Mesothelial cell of epicardium (in vitro differentiated cells): ENCODE results near the gene KXD1. TPM values are rescaled to one million over a fixed set of nuclear protein-coding genes. Genes with fewer than 3 reads are reported as not detected.

ENCODE experiments used
- DNase-seq, 2 experiments: peaks; one replicate each; pipeline ENCODE4 v3.0.0; 2021; ENCODE audit warnings: low spot score in 2 of 2; ENCODE audit not compliant: unreplicated experiment in 2 of 2
- H3K27ac Mint-ChIP-seq: 2 replicates; pipeline ENCODE4 v1.8.0; 2021; ENCODE audit warnings: mixed read lengths
- H3K27me3 Mint-ChIP-seq: 2 replicates; pipeline ENCODE4 v1.8.0; 2021; ENCODE audit warnings: low read depth, mixed read lengths
- H3K36me3 Mint-ChIP-seq: 2 replicates; pipeline ENCODE4 v1.8.0; 2021; ENCODE audit warnings: mixed read lengths
- H3K4me1 Mint-ChIP-seq: 2 replicates; pipeline ENCODE4 v1.8.0; 2021; ENCODE audit warnings: mixed read lengths
- H3K4me3 Mint-ChIP-seq: 2 replicates; pipeline ENCODE4 v1.8.0; 2021; ENCODE audit warnings: mild to moderate bottlenecking, moderate library complexity, mixed read lengths
- H3K9me3 Mint-ChIP-seq: 2 replicates; pipeline ENCODE4 v1.8.0; 2021; ENCODE audit warnings: mixed read lengths
- CTCF ChIP-seq: fragments of 200-600 bp; sonication (generic); IDR thresholded peaks from one replicate; pipeline ENCODE4 v1.5.0; 2021; ENCODE audit warnings: antibody characterized with exemption; ENCODE audit not compliant: unreplicated experiment
- total RNA-seq: library from RNA; stranded (reverse); gene quantifications from 3 replicates; pipeline ENCODE4 v1.2.1, GENCODE V29; 2021

KXD1 gene
- total RNA-seq, 1 donor from 2014 or later = 80.3 TPM

- H3K27ac Mint-ChIP-seq = no peak overlapping the region
- no peak for TF ChIP-seq CTCF
These were observed 48.0 kb downstream of the KXD1 start for GRCh38 chr19:18605546-18606280.

DNA sequence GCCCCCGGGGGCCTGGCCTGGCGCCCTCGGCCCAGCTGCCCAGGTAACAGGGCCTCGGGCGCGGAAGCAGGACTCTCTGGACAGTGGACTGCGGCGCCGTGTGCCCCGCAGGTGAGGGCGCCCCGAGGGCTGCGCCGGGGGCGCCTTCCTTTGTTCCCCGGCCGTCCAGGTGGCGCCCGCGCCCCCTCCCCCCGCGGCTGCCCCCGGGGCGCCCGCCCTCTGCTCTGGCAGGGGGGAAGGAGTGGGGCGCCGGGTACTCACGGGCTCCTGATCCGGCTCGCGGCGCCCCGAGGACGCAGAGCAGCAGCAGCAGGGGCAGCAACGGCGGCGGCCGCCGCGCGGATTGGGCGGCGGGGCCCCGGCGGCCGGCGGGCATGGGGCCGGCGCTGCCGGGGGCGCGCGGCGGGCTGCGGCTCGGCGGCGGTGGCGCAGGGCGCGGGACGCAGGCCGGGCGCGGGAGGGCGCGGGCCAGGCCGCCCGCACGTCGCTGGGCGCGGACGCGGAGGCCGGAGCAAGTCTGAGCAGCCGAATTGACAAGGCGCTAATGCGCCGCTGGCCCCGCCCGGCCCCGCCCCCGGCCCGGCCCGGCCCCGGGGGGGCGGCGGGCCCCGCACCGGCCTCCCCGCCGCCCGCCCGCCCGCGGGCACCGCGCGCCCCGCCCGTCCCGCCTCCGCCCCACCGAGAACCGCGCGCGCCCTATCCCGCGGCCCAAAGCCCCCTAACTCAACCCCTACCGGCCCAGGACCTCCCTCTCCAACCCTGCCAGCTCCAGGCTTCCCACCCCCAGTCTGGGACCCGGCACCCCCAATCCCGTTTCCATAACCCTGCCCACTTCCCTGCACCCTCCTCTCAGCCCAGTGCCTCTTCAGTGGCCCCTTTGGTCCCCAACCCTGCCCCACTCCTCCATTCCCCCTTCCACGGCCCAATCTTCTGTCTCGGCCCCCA lies 48.9 kb downstream of the KXD1 start, which contains the start of gene CRLF1:
TSS of gene CRLF1 (minus strand) at position 519 of the 945 bp plus-strand sequence. CDS start at position 376, 143 bp downstream.
- no peaks in the 10 kb centered on the region for H3K9me3 Mint-ChIP-seq
- H3K27me3 Mint-ChIP-seq = peaks cover 84% of the 10 kb centered on the region
- peak within 1 kb of the TSS; percentile 22 for H3K4me3 Mint-ChIP-seq
- no peak within 1 kb of the TSS for H3K27ac Mint-ChIP-seq
- no peaks in the 10 kb centered on the region for H3K36me3 Mint-ChIP-seq
- no peak for TF ChIP-seq CTCF
- peaks cover 22% of the 10 kb centered on the region for H3K4me1 Mint-ChIP-seq
- DNase-seq = no peak

More at GRCh38 chr19:18605546-18606280, 48.0 kb downstream of the KXD1 start:
- H3K9me3 Mint-ChIP-seq = no peaks in the 10 kb centered on the region
- peak overlapping the region; percentile 16 for H3K4me3 Mint-ChIP-seq
- no peaks in the 10 kb centered on the region for H3K36me3 Mint-ChIP-seq
- no peak for DNase-seq
- peaks cover 17% of the 10 kb centered on the region for H3K4me1 Mint-ChIP-seq
- peaks cover 85% of the 10 kb centered on the region for H3K27me3 Mint-ChIP-seq

GRCh38 chr19:18607226-18608101 lies 49.8 kb downstream of the KXD1 start:
- Mint-ChIP-seq H3K4me3 (peak overlapping the region; percentile 22), H3K27me3 (peaks cover 82% of the 10 kb centered on the region), H3K9me3 (no peaks in the 10 kb centered on the region), H3K27ac (no peak overlapping the region), H3K36me3 (no peaks in the 10 kb centered on the region), H3K4me1 (peaks cover 28% of the 10 kb centered on the region)
- TF ChIP-seq CTCF = no peak
- no peak for DNase-seq

DNA sequence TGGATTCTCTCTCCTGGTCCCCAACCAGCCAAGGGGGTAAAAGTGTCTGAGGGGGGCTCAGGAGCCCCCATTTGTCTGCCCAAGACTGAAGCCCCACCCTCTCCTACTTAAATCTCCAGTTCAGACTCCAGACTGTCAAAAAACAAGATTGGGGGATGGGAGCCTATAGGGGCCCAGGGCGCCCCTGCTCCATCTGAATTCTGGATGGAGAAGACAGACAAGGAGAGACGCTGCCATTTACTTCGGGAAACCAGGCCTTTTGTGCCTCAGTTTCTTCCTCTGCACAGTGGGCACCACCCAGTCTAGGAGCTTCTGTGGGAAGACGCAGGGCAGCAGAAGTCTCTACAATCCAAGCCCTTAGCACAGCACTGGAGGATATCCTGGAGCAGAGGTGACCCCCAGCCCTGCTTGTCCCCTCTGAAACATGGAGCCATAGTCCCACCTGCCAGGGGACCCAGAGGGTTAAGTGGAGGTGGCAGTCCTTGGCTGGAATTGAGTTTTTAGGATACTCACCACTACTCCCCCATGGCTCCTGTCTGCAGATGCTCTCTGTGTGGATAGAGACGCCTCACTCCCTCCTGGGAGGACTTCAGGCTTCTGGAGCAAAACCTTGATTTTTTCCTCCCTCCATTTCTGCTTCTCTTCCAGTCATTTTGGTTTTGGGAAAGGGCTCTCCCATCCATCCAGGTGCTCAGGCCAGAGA lies 50.6 kb downstream of the KXD1 start:
- peaks cover 27% of the 10 kb centered on the region for H3K4me1 Mint-ChIP-seq
- no peak overlapping the region for H3K4me3 Mint-ChIP-seq
- peaks cover 81% of the 10 kb centered on the region for H3K27me3 Mint-ChIP-seq
- DNase-seq = no peak
- no peak overlapping the region for H3K27ac Mint-ChIP-seq
- TF ChIP-seq CTCF = no peak
- no peaks in the 10 kb centered on the region for H3K36me3 Mint-ChIP-seq
- H3K9me3 Mint-ChIP-seq = no peaks in the 10 kb centered on the region
